Measurements from ENCODE around the gene MTHFD2.

DNA sequence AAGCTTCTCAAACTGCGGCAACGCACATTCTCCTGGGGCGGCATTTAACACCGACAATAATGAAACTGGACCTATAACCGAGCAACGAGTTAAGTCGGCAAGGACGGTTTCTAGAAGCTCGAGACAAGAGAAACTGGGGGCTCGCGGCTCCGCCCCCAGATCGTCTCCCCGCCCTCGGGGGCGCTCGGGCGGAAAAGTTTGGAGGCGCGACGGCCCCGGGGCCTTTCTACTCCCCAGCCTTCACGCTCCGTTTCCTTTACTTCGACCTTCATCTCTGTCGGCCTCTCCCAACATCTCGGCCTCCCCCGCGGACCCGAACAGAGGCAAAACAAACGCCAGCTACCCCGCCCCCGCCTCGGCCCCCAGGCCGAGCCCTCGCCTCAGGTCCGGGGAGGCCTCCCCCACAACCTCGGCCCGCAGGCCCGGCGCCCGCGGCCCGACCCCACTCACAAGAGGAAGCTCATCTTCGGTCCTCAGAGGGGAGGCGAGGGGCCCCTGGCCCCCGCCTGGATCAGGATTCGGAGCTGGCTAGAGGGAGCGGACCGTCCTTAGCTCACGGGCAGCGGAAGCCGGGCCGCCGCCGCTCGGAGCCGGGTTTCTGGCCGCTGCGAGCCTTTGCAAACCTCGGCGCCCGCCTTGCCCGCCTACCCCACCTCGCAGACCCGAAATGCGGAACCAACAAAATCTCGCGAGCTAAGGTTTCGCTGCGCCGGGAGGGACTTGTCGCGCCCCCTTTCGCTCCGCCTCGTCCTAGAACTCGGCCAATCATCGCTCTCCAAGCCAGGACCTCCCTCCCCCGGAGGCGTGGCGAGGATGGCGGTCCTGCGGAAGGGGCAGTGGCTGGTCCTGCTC lies 20.0 kb upstream of the MTHFD2 start, which contains the start of gene MOB1A:
- TF ChIP-seq CTCF (IDR thresholded peaks at IDR 0.05) (no peak), POLR2AphosphoS5 (IDR thresholded peaks at IDR 0.05) (peak; percentile 67 to 91 (median 82)), POLR2A (IDR thresholded peaks at IDR 0.05) (peak; percentile 77)
